Peyer's patch (tissue), 4 donors: ENCODE results near the gene LGI1. TPM values are rescaled to one million over a fixed set of nuclear protein-coding genes. Genes with fewer than 3 reads are reported as not detected.

Experiments used
- DNase-seq, 3 donors: peaks; one replicate each; pipeline ENCODE4 v3.0.0-alpha.2; 2017 to 2019
- H3K27ac ChIP-seq, 4 donors: fragments of 200-600 bp; sonication (generic); one replicate each; pipeline ENCODE4 v1.5.1; 2016 to 2019
- H3K27me3 ChIP-seq, 2 donors: fragments of 200-600 bp; sonication (generic); one replicate each; pipeline ENCODE4 v1.5.1; 2019
- H3K36me3 ChIP-seq, 3 donors: fragments of 200-600 bp; sonication (generic); one replicate each; pipeline ENCODE4 v1.5.1; 2016 to 2019
- H3K4me1 ChIP-seq, 4 donors: fragments of 200-600 bp; sonication (generic); one replicate each; pipeline ENCODE4 v1.5.1; 2016 to 2019
- H3K4me3 ChIP-seq, 4 donors: fragments of 200-600 bp; sonication (generic); 1 replicate in 3 of 4; 2 replicates in 1 of 4; pipeline ENCODE4 v1.5.1; 2016 to 2019; ENCODE audit warnings: mild to moderate bottlenecking in 1 of 4
- H3K9me3 ChIP-seq, 4 donors: fragments of 200-600 bp; sonication (generic); one replicate each; pipeline ENCODE4 v1.5.1; 2016 to 2019; ENCODE audit warnings: mild to moderate bottlenecking in 1 of 4
- POLR2A ChIP-seq, 2 donors: fragments of 450-650 bp; IDR thresholded peaks; one replicate each; pipeline ENCODE4 v1.5.1; 2017; ENCODE audit warnings: antibody characterized with exemption in 2 of 2, mild to moderate bottlenecking in 2 of 2, moderate library complexity in 2 of 2
- total RNA-seq, 4 donors: library from RNA; depleted of rRNA; stranded (reverse); fragments of >200 nt; gene quantifications; one replicate each; pipeline ENCODE4 v1.1.0, GENCODE V29; 2016
- TF ChIP-seq, protein P1 (sequence below), 6 experiments: fragments of 450-650 bp in 4 of 6; fragments of 200-600 bp in 2 of 6; sonication (generic) in 1 of 6; IDR thresholded peaks; one replicate each; pipeline ENCODE4 v1.5.1; 2017 to 2019; ENCODE audit warnings: antibody characterized with exemption in 6 of 6, mild to moderate bottlenecking in 3 of 6, moderate library complexity in 1 of 6

LGI1 gene
- total RNA-seq, 4 donors from 2014 or later: 1.1 to 1.9 TPM; not detected in 2

DNA sequence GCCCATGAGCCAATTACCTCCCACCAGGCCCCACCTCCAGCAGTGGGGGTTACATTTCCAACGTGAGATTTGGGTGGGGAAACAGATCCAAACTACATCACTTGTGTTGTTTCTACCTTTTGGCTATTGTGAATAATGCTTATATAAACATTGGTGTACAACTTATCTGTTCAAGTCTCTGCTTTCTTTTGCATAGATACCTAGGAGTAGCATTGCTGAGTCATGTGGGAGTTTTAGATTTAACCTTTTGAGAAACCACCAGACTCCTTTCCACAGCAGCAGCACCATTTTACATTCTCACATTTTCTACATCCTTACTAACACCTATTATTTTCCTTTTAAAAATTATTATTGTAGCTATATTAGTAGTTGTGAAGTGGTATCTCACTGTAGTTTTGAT lies 41.0 kb upstream of the LGI1 start:
- Histone ChIP-seq H3K27me3 (no peaks in the 10 kb centered on the region), H3K36me3 (no peaks in the 10 kb centered on the region), H3K4me1 (no peaks in the 10 kb centered on the region), H3K27ac (no peak overlapping the region), H3K4me3 (no peak overlapping the region), H3K9me3 (no peaks in the 10 kb centered on the region)
- TF ChIP-seq POLR2A (IDR thresholded peaks at IDR 0.05): no peak
- TF ChIP-seq, protein P1, sequence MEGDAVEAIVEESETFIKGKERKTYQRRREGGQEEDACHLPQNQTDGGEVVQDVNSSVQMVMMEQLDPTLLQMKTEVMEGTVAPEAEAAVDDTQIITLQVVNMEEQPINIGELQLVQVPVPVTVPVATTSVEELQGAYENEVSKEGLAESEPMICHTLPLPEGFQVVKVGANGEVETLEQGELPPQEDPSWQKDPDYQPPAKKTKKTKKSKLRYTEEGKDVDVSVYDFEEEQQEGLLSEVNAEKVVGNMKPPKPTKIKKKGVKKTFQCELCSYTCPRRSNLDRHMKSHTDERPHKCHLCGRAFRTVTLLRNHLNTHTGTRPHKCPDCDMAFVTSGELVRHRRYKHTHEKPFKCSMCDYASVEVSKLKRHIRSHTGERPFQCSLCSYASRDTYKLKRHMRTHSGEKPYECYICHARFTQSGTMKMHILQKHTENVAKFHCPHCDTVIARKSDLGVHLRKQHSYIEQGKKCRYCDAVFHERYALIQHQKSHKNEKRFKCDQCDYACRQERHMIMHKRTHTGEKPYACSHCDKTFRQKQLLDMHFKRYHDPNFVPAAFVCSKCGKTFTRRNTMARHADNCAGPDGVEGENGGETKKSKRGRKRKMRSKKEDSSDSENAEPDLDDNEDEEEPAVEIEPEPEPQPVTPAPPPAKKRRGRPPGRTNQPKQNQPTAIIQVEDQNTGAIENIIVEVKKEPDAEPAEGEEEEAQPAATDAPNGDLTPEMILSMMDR (IDR thresholded peaks at IDR 0.05): no peak
- DNase-seq: no peak

DNA sequence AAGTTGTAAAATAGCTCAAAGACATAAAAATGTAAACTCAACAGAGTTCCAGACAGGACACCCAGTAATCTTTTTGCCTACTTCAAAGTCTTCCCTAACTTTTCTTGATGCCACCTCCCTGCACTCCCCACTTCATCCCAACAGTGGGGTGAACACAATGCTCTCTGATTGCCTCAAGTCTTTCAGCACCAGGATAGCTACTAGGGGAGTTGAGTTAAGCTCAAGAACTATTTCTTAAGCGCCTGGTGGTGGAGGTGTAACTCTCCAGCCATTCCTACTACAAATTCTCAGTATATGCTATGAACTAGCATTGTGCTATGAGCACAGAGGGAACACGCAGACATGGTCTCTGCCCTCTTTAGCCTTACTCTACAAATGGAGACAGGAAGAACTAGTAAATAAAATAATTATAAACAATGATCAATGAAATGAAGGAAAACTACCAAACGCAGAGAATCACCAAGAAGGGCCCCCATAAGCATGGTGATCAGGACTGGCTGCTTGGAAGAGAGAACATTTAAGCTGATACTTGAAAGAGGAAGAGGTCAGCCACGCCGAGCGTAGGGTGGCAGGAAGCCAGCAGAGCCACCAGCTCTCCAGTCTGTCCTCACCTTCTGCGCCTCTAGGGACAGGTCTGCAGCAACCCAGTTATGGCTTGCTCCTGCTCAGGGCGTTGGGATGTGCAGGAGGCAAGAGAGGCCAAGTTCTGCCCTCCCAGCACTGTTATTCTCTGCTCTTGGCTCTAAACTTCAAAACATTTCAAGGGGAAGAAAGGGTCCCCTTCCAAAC lies 38.6 kb upstream of the LGI1 start:
- no peaks in the 10 kb centered on the region for H3K4me1 ChIP-seq
- no peaks in the 10 kb centered on the region for H3K27me3 ChIP-seq
- no peaks in the 10 kb centered on the region for H3K9me3 ChIP-seq
- H3K27ac ChIP-seq: no peak overlapping the region
- H3K4me3 ChIP-seq: no peak overlapping the region
- DNase-seq: peak in 1 of 3 donors; percentile 50
- TF ChIP-seq, protein P1 (IDR thresholded peaks at IDR 0.05): no peak
- TF ChIP-seq POLR2A (IDR thresholded peaks at IDR 0.05): no peak
- no peaks in the 10 kb centered on the region for H3K36me3 ChIP-seq

DNA sequence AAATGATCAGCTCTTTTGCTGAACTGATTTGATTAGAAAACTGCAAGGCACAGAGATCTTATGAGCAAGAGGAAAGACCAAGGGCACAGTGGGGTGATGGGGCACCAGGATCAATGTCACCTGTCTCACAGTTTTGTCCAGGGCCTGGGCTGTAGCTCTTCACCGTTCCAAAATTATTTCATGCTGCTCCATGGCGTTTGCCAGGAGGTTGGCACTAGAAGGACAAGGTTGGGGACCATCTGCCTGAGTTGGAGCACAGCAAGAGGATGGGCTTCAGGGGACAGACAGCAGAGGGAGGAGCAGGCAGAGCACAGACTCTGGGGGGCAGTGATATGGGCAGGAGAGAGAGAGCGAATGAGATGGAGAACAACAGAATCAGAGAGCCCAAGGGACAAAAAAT lies 37.8 kb upstream of the LGI1 start:
- no peak for DNase-seq

DNA sequence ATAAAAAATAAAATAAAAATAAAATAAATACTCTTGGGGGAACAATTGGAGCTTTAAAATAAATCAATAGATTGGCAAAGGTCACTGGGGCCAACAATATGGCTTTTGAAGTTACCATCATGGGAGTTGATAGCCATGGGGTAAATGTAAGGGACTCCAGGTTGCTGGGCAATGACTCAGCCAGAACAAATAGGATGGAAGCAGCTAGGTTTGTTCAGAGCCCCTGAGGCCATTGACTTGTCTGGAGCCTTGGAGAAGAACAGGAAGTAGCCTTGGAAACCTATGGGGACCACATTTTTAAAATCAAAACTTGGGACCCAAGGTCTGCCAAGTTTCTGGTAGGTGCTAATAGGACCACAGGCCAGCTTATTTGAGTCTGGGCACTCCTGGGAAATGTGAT lies 35.2 kb upstream of the LGI1 start:
- DNase-seq: no peak
- TF ChIP-seq, protein P1 (IDR thresholded peaks at IDR 0.05): no peak
- TF ChIP-seq POLR2A (IDR thresholded peaks at IDR 0.05): no peak
- no peaks in the 10 kb centered on the region for H3K4me1 ChIP-seq
- H3K4me3 ChIP-seq: no peak overlapping the region
- H3K9me3 ChIP-seq: no peaks in the 10 kb centered on the region
- H3K27ac ChIP-seq: no peak overlapping the region
- H3K27me3 ChIP-seq: no peaks in the 10 kb centered on the region
- H3K36me3 ChIP-seq: no peaks in the 10 kb centered on the region

More for the DNA sequence above, 37.8 kb upstream of the LGI1 start:
- no peaks in the 10 kb centered on the region for H3K27me3 ChIP-seq
- no peak overlapping the region for H3K27ac ChIP-seq
- H3K4me1 ChIP-seq: no peaks in the 10 kb centered on the region
- no peak for TF ChIP-seq POLR2A (IDR thresholded peaks at IDR 0.05)
- TF ChIP-seq, protein P1 (IDR thresholded peaks at IDR 0.05): no peak
- no peaks in the 10 kb centered on the region for H3K9me3 ChIP-seq
- H3K36me3 ChIP-seq: no peaks in the 10 kb centered on the region
- H3K4me3 ChIP-seq: no peak overlapping the region

DNA sequence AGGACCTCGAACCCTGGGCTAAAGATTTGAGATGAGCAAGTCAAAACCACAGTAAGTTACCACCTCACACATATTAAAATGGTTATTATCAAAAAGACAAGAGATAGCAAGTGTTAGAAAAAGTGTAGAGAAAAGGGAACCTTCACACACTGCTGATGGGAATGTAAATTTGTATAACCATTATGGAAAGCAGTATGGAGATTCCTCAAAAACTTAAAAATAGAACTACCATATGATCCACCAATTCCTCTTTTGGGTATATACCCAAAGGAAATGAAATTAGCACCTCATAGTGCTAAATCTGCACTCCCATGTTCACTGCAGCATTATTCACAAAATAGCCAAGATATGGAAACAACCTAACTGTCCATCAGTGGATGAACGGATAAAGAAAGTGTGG lies 34.6 kb upstream of the LGI1 start:
- Histone ChIP-seq H3K4me3 (no peak overlapping the region), H3K36me3 (no peaks in the 10 kb centered on the region), H3K27me3 (no peaks in the 10 kb centered on the region), H3K9me3 (no peaks in the 10 kb centered on the region), H3K4me1 (no peaks in the 10 kb centered on the region), H3K27ac (no peak overlapping the region)
- DNase-seq: no peak
- TF ChIP-seq, protein P1 (IDR thresholded peaks at IDR 0.05): no peak
- TF ChIP-seq POLR2A (IDR thresholded peaks at IDR 0.05): no peak
